Stimulated activated CD8-positive, alpha-beta memory T cell treated with anti-CD3 and anti-CD28 coated beads, Interleukin-4, amount 100 ng/mL, for 24 hours (primary cell): ENCODE results near the gene KCNJ4.
"Not testable (repeated sequence)": the region's sequence is repeated elsewhere in the genome, so short reads cannot be mapped to it uniquely, and the experiment has no call there.

ENCODE experiments used
- DNase-seq: peaks from one replicate; pipeline ENCODE4 v3.0.0-alpha.2; 2020; ENCODE audit warnings: low read depth

Gene KCNJ4

GRCh38 chr22:38381371-38381770 lies 73.6 kb downstream of the KCNJ4 start:
- not testable (repeated sequence) for DNase-seq
